ENCODE results near the gene ZMYND8. TPM values are rescaled to one million over a fixed set of nuclear protein-coding genes. Genes with fewer than 3 reads are reported as not detected.

The ZMYND8 gene
- total RNA-seq, 1 experiment from 2014 or later = 50.7 TPM

DNA sequence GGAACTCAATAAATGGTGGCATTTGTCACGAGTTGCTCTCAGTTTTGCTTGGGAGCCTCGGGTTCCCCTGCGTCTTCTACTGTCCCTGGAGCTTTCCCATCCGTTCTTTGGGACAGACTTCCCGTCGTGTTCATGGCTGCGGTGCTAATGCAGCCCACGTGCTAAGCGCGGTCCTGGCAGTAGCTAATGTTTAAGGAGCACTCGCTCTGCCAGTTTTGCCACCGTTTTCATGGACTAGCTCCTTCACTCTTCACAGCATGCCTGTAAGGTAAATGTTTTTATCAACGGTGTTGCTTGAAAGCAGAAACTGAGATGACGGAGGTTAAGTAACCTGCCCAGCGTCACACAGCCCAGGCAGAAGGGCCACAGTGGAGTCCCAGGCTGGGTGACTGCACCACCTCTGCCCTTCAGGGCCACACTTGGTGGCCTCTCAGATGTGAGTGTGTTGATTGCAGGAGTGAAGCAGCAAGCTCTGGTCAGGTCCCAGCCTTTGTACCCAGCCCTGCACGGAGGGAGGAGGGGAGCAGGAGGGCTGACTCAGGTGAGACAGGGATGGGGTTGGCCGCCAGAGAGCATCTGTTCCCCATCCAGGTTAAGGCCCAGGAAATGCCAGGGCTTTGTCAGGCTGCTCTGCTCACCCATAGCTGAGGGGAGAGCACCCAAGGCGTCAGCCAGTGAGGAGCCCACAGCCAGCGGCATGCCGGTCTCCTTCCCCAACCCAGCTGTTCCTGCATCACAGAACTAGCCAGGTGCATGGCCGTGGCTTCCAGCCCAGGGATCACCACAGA, 181.8 kb downstream of the ZMYND8 start:
- TF ChIP-seq TCF7L2 (IDR thresholded peaks at IDR 0.05; ENCODE audit: low read depth, low read length) (no peak), POLR2AphosphoS5 (IDR thresholded peaks at IDR 0.05; ENCODE audit: low read depth, low read length) (no peak), SIN3A (IDR thresholded peaks at IDR 0.05; ENCODE audit: borderline replicate concordance, insufficient read depth, low read depth, low read length) (no peak)
- TF ChIP-seq, protein P1, sequence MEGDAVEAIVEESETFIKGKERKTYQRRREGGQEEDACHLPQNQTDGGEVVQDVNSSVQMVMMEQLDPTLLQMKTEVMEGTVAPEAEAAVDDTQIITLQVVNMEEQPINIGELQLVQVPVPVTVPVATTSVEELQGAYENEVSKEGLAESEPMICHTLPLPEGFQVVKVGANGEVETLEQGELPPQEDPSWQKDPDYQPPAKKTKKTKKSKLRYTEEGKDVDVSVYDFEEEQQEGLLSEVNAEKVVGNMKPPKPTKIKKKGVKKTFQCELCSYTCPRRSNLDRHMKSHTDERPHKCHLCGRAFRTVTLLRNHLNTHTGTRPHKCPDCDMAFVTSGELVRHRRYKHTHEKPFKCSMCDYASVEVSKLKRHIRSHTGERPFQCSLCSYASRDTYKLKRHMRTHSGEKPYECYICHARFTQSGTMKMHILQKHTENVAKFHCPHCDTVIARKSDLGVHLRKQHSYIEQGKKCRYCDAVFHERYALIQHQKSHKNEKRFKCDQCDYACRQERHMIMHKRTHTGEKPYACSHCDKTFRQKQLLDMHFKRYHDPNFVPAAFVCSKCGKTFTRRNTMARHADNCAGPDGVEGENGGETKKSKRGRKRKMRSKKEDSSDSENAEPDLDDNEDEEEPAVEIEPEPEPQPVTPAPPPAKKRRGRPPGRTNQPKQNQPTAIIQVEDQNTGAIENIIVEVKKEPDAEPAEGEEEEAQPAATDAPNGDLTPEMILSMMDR (IDR thresholded peaks at IDR 0.05) = no peak
- TF ChIP-seq, protein P2, sequence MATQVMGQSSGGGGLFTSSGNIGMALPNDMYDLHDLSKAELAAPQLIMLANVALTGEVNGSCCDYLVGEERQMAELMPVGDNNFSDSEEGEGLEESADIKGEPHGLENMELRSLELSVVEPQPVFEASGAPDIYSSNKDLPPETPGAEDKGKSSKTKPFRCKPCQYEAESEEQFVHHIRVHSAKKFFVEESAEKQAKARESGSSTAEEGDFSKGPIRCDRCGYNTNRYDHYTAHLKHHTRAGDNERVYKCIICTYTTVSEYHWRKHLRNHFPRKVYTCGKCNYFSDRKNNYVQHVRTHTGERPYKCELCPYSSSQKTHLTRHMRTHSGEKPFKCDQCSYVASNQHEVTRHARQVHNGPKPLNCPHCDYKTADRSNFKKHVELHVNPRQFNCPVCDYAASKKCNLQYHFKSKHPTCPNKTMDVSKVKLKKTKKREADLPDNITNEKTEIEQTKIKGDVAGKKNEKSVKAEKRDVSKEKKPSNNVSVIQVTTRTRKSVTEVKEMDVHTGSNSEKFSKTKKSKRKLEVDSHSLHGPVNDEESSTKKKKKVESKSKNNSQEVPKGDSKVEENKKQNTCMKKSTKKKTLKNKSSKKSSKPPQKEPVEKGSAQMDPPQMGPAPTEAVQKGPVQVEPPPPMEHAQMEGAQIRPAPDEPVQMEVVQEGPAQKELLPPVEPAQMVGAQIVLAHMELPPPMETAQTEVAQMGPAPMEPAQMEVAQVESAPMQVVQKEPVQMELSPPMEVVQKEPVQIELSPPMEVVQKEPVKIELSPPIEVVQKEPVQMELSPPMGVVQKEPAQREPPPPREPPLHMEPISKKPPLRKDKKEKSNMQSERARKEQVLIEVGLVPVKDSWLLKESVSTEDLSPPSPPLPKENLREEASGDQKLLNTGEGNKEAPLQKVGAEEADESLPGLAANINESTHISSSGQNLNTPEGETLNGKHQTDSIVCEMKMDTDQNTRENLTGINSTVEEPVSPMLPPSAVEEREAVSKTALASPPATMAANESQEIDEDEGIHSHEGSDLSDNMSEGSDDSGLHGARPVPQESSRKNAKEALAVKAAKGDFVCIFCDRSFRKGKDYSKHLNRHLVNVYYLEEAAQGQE (IDR thresholded peaks at IDR 0.05; ENCODE audit: insufficient read depth in 1 of 2, low read depth in 2 of 2, low read length in 1 of 2) = no peak
- no TSS peak for BruUV-seq (replicated peaks)
- intact Hi-C loops (cut with micrococcal nuclease; ENCODE audit: unreplicated experiment) = no loop called here
- DNase-seq (ENCODE audit: low read depth, low spot score) (no peak), ATAC-seq (no peak)
- Histone ChIP-seq H3K36me3 (ENCODE audit: control insufficient read depth, insufficient read depth, low read length) (no peaks in the 10 kb centered on the region), H3K27me3 (ENCODE audit: control insufficient read depth, insufficient read depth, low read length) (no peaks in the 10 kb centered on the region), H3K9me3 (ENCODE audit: control insufficient read depth, insufficient read depth, low read depth, low read length) (no peaks in the 10 kb centered on the region), H3K4me3 (ENCODE audit: low read depth in 2 of 2, low read length in 2 of 2) (no peak overlapping the region), H3K27ac (ENCODE audit: low read length) (no peak overlapping the region), H3K4me1 (ENCODE audit: control insufficient read depth, insufficient read depth, low read length) (no peaks in the 10 kb centered on the region)
- in situ Hi-C loops (cut with HindIII; ENCODE audit: low pct_unique_long_range_greater_than_20kb, low sequenced_read_pairs) = no loop called here
- ChIA-PET POLR2A (interaction anchor here (0.6 kb wide), 1 partner anchor 19 kb away, joined by 3 read pairs; no protein-coding TSS in a partner anchor), CTCF (interaction anchor here (0.5 to 1.5 kb wide), 2 partner anchors 22 to 250 kb away, joined by 3 to 8 read pairs; no protein-coding TSS in a partner anchor)

DNA sequence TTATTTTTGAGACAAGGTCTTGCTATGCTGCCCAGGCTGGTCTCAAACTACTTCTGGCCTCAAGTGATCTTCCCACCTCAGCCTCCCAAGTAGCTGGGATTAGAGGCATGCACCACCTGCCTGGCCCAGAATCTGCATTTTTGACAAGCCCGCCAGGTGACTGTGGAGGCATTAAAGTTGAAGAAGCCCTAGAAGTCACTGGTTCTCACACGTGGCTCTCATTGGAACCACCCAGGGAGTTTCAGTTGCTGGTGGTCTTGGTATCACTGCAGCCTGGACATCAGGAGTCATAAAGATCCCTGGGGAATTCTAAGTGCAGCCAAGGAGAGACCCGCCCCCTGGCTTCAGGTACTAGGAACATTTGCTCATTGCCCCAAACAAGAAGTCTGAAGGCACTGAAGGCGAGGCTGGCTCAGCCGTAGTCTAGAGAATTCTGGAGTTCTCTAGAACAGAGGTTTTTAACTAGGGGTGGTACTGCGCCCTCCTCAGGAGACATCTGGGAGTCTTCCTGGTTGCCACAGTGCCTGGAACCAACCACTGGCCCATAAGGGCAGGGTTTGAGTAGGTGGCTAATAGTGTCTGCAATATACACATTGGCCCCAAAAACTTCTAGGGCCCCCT, 182.8 kb downstream of the ZMYND8 start:
- H3K4me1 ChIP-seq (ENCODE audit: control insufficient read depth, insufficient read depth, low read length) = no peaks in the 10 kb centered on the region
- no peaks in the 10 kb centered on the region for H3K9me3 ChIP-seq (ENCODE audit: control insufficient read depth, insufficient read depth, low read depth, low read length)
- intact Hi-C loops (cut with micrococcal nuclease; ENCODE audit: unreplicated experiment) (no loop called here), in situ Hi-C loops (cut with HindIII; ENCODE audit: low pct_unique_long_range_greater_than_20kb, low sequenced_read_pairs) (no loop called here)
- no peak for TF ChIP-seq POLR2AphosphoS5 (IDR thresholded peaks at IDR 0.05; ENCODE audit: low read depth, low read length)
- no peak for TF ChIP-seq SIN3A (IDR thresholded peaks at IDR 0.05; ENCODE audit: borderline replicate concordance, insufficient read depth, low read depth, low read length)
- H3K27me3 ChIP-seq (ENCODE audit: control insufficient read depth, insufficient read depth, low read length) = no peaks in the 10 kb centered on the region
- ChIA-PET CTCF (no interaction called here), POLR2A (interaction anchor here (0.6 kb wide), 1 partner anchor 20 kb away, joined by 3 read pairs; no protein-coding TSS in a partner anchor)
- no peak overlapping the region for H3K4me3 ChIP-seq (ENCODE audit: low read depth in 2 of 2, low read length in 2 of 2)
- DNase-seq (ENCODE audit: low read depth, low spot score) = no peak
- H3K27ac ChIP-seq (ENCODE audit: low read length) = no peak overlapping the region
- H3K36me3 ChIP-seq (ENCODE audit: control insufficient read depth, insufficient read depth, low read length) = no peaks in the 10 kb centered on the region
- no peak for ATAC-seq
- no TSS peak for BruUV-seq (replicated peaks)

Measured in Panc1 (cell line).